K562 (cell line): Measurements from ENCODE around the gene GTPBP1. TPM values are rescaled to one million over a fixed set of nuclear protein-coding genes. Genes with fewer than 3 reads are reported as not detected.

ENCODE experiments used
- ATAC-seq: fragments of 200-7000 bp; cut with Tn5 transposase; 3 replicates; pipeline ENCODE4 v1.9.1; 2020; ENCODE audit warnings: moderate library complexity
- BruUV-seq: library from RNA; stranded (reverse); fragments of 400-500 nt; replicated peaks from 2 replicates; lab custom pipeline; 2021; lab: Mats Ljungman, UMichigan
- CTCF ChIA-PET: fragments of 300-600 bp; formaldehyde crosslinking; extraction: SDS; loops from one replicate; lab custom pipeline; 2021; ENCODE audit warnings: low intra/inter-chr PET ratio; lab: Yijun Ruan, JAX
- POLR2A ChIA-PET: fragments of 300-600, 350-650 bp; sonication (Branson Sonifier 250); formaldehyde crosslinking; extraction: SDS; loops from one replicate; lab custom pipeline; 2021; ENCODE audit warnings: antibody characterized with exemption, inconsistent platforms; lab: Yijun Ruan, JAX
- DNase-seq, 4 experiments: peaks; one replicate each; pipeline versions ENCODE4 v3.0.0 to v3.0.0-alpha.2; 2011 to 2018; ENCODE audit warnings: low spot score in 3 of 4, mixed read lengths in 3 of 4; ENCODE audit errors: extremely low read depth in 1 of 4
- FAIRE-seq: peaks from 2 replicates; lab custom pipeline; 2011; peaks lifted over from hg19 to GRCh38; lab: Jason Lieb, UNC
- H2AFZ ChIP-seq: 2 replicates; pipeline ENCODE4 v1.6.0; 2011; ENCODE audit warnings: low read depth, low read length, control low read depth, inconsistent platforms
- H3K27ac ChIP-seq: fragments of 200-600 bp; 3 replicates; pipeline ENCODE4 v1.8.0; 2011; ENCODE audit warnings: low read depth, mild to moderate bottlenecking, control low read depth, inconsistent platforms, low read length, moderate library complexity, mixed read lengths; ENCODE audit errors: extremely low read depth
- H3K27me3 ChIP-seq, 2 experiments: fragments of 300-600 bp in 1 of 2; 2 replicates in 1 of 2; 3 replicates in 1 of 2; pipeline versions ENCODE4 v1.6.0 to v1.8.0; 2011; ENCODE audit warnings: inconsistent platforms in 2 of 2, low read length in 2 of 2, mild to moderate bottlenecking in 1 of 2, mixed read lengths in 1 of 2, moderate library complexity in 1 of 2; ENCODE audit not compliant: control insufficient read depth in 2 of 2, insufficient read depth in 2 of 2
- H3K36me3 ChIP-seq: fragments of 300-600 bp; 3 replicates; pipeline ENCODE4 v1.8.0; 2011; ENCODE audit warnings: mild to moderate bottlenecking, low read length, inconsistent platforms; ENCODE audit not compliant: control insufficient read depth, insufficient read depth
- H3K4me1 ChIP-seq, 2 experiments: fragments of 200-600 bp in 1 of 2; replicated peaks in 1 of 2; 2 replicates in 1 of 2; 3 replicates in 1 of 2; pipeline versions ENCODE4 v1.5.1 to v1.8.0; 2011; ENCODE audit warnings: inconsistent platforms in 2 of 2, low read length in 2 of 2, mild to moderate bottlenecking in 1 of 2, mixed read lengths in 1 of 2, moderate library complexity in 1 of 2; ENCODE audit not compliant: control insufficient read depth in 2 of 2, insufficient read depth in 2 of 2
- H3K4me2 ChIP-seq: 2 replicates; pipeline ENCODE4 v1.6.1; 2011; ENCODE audit warnings: low read length, control low read depth, inconsistent platforms, mixed read lengths; ENCODE audit not compliant: insufficient read depth
- H3K4me3 ChIP-seq: fragments of 200-600 bp; sonication (generic), shearing (Covaris generic); 2 replicates; pipeline ENCODE4 v1.5.1; 2016; ENCODE audit warnings: control low read depth, inconsistent platforms
- H3K79me2 ChIP-seq: fragments of 200-600 bp; 3 replicates; pipeline ENCODE4 v1.8.0; 2011; ENCODE audit warnings: low read length, inconsistent platforms; ENCODE audit not compliant: control insufficient read depth, insufficient read depth
- H3K9ac ChIP-seq, 2 experiments: 2 replicates each; pipeline versions ENCODE4 v1.6.0 to v1.6.1; 2011; ENCODE audit warnings: low read depth in 2 of 2, low read length in 2 of 2, control low read depth in 1 of 2, inconsistent platforms in 1 of 2, mild to moderate bottlenecking in 1 of 2, mixed read lengths in 1 of 2; ENCODE audit not compliant: insufficient read depth in 1 of 2
- H3K9me1 ChIP-seq: one replicate; pipeline ENCODE4 v1.6.0; 2011; ENCODE audit warnings: inconsistent platforms, mild to moderate bottlenecking, low read length, moderate library complexity; ENCODE audit not compliant: control insufficient read depth, insufficient read depth
- H3K9me3 ChIP-seq: replicated peaks from 2 replicates; pipeline ENCODE4 v1.5.1; 2011; ENCODE audit warnings: low read depth, low read length, inconsistent platforms; ENCODE audit not compliant: control insufficient read depth, insufficient read depth
- H4K20me1 ChIP-seq: replicated peaks from 2 replicates; pipeline ENCODE4 v1.6.1; 2011; ENCODE audit warnings: low read length, inconsistent platforms, mixed read lengths; ENCODE audit not compliant: control insufficient read depth, insufficient read depth
- FOXP1 ChIP-seq: sonication (generic); formaldehyde crosslinking; IDR thresholded peaks from 2 replicates; pipeline ENCODE4 v1.8.0; 2022; ENCODE audit warnings: mild to moderate bottlenecking, missing genetic modification reagents
- MTA1 ChIP-seq: fragments of 450-650 bp; IDR thresholded peaks from 2 replicates; pipeline ENCODE4 v1.6.1; 2017; ENCODE audit warnings: borderline replicate concordance
- NCOR1 ChIP-seq: fragments of 450-650 bp; IDR thresholded peaks from 2 replicates; pipeline ENCODE4 v1.6.1; 2016; ENCODE audit warnings: mild to moderate bottlenecking, moderate library complexity
- PTBP1 ChIP-seq: fragments of 200-400 bp; formaldehyde crosslinking; IDR thresholded peaks from 2 replicates; pipeline ENCODE4 v1.6.1; 2017; ENCODE audit warnings: low read depth, low read length
- SP2 ChIP-seq: IDR thresholded peaks from 2 replicates; pipeline ENCODE4 v1.6.1; 2011; ENCODE audit warnings: mild to moderate bottlenecking, low read depth, low read length, moderate library complexity; ENCODE audit not compliant: poor library complexity, severe bottlenecking; ENCODE audit errors: extremely low read depth
- ZNF23 ChIP-seq: fragments of 250-450 bp; sonication (Bioruptor Pico); IDR thresholded peaks from 2 replicates; pipeline ENCODE4 v1.4.0; 2020; ENCODE audit warnings: mild to moderate bottlenecking
- ZNF717 ChIP-seq: fragments of 250-450 bp; sonication (Bioruptor Pico); IDR thresholded peaks from 2 replicates; pipeline ENCODE4 v1.5.0; 2021
- WGBS: fragments of 100-300 bp; shearing (Covaris generic); methylation state at CpG from one replicate; pipeline ENCODE4 v1.1.6; 2016; ENCODE audit warnings: low coverage, mixed read lengths; ENCODE audit not compliant: insufficient coverage; ENCODE audit errors: missing lambda C conversion rate; 5-methylcytosine and 5-hydroxymethylcytosine counted together
- in situ Hi-C: fragments of 300-500 bp; cut with MboI; formaldehyde crosslinking; loops from 4 replicates; pipeline ENCODE4 v1.15.0; 2018; ENCODE audit warnings: inconsistent platforms, mixed read lengths
- intact Hi-C: fragments of 100-400 bp; cut with micrococcal nuclease; formaldehyde crosslinking; loops from 2 replicates; pipeline ENCODE4 v1.14.2; 2022
- polyA plus RNA-seq, 8 experiments: library from polyadenylated mRNA; depleted of rRNA in 4 of 8; stranded (reverse) in 5 of 8; unstranded in 3 of 8; fragments of >200 nt; fragmentation: Nextera tagmentation in 2 of 8; fragmentation: Illumina TruSeq in 1 of 8; extraction: Ambion mirVana in 2 of 8; extraction: Trizol in 1 of 8; gene quantifications; 2 replicates each; pipeline versions ENCODE4 v1.2.1 to v1.2.3, GENCODE V29; 2011 to 2014; ENCODE audit warnings: inconsistent platforms in 1 of 8, missing spikeins in 1 of 8
- total RNA-seq, 7 experiments: library from RNA; depleted of rRNA in 6 of 7; stranded (reverse); fragments of >200 nt in 6 of 7; fragmentation: Illumina TruSeq in 2 of 7; extraction: Trizol in 2 of 7; gene quantifications; 2 replicates each; pipeline versions ENCODE4 v1.2.1 to v1.2.3, GENCODE V29; 2011 to 2021; ENCODE audit warnings: low replicate concordance in 1 of 7
- TF ChIP-seq, protein P1 (sequence below): fragments of 200-400 bp; formaldehyde crosslinking; IDR thresholded peaks from 2 replicates; pipeline ENCODE4 v1.6.1; 2017; ENCODE audit warnings: mild to moderate bottlenecking, low read depth, low read length, moderate library complexity

The GTPBP1 gene
- total and polyA plus RNA-seq, 9 of the 15 experiments (the other 6 are each of a cell fraction or from before 2014, with no cell fraction given), result 0.83 to 53.2 (median 23.3) TPM

DNA sequence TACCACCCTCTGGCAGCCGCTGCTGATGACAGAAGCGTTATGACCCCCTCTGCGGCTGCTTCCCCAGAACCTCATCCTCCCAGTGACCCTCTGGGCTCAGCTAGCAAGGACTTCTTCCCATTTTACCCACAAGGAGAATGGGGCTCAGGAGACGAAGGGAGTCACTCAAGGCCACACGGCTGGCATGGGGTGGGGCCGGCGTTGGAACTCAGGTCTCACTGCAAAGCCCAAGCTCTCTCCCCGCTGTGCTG lies 66.8 kb downstream of the GTPBP1 start:
- no TSS peak for BruUV-seq
- no peaks in the 10 kb centered on the region for H3K79me2 ChIP-seq
- H3K36me3 ChIP-seq, result no peaks in the 10 kb centered on the region
- H3K9ac ChIP-seq, result peak overlapping the region in 1 of 2 experiments; percentile 64; a peak in 1 of 4 replicates
- intact Hi-C loops (no loop called here), in situ Hi-C loops (no loop called here)
- no peak overlapping the region for H3K4me2 ChIP-seq
- H3K27me3 ChIP-seq, result no peaks in the 10 kb centered on the region
- peaks cover 0 to 20% of the 10 kb centered on the region in 2 experiments; a peak in 4 of 5 replicates for H3K4me1 ChIP-seq
- DNase-seq (no peak), ATAC-seq (no peak), FAIRE-seq (peak; percentile 29)
- no peaks in the 10 kb centered on the region for H3K9me3 ChIP-seq
- CTCF ChIA-PET, result no interaction called here
- H3K27ac ChIP-seq, result no peak overlapping the region
- H4K20me1 ChIP-seq, result no peaks in the 10 kb centered on the region
- H3K4me3 ChIP-seq, result no peak overlapping the region
- POLR2A ChIA-PET, result no interaction called here
- no peak for TF ChIP-seq ZNF23 (CRISPR knock-in tag)
- TF ChIP-seq, protein P1, sequence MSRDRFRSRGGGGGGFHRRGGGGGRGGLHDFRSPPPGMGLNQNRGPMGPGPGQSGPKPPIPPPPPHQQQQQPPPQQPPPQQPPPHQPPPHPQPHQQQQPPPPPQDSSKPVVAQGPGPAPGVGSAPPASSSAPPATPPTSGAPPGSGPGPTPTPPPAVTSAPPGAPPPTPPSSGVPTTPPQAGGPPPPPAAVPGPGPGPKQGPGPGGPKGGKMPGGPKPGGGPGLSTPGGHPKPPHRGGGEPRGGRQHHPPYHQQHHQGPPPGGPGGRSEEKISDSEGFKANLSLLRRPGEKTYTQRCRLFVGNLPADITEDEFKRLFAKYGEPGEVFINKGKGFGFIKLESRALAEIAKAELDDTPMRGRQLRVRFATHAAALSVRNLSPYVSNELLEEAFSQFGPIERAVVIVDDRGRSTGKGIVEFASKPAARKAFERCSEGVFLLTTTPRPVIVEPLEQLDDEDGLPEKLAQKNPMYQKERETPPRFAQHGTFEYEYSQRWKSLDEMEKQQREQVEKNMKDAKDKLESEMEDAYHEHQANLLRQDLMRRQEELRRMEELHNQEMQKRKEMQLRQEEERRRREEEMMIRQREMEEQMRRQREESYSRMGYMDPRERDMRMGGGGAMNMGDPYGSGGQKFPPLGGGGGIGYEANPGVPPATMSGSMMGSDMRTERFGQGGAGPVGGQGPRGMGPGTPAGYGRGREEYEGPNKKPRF, result no peak
- TF ChIP-seq MTA1, result no peak
- no peak for TF ChIP-seq PTBP1
- no peak for TF ChIP-seq NCOR1
- TF ChIP-seq ZNF717 (CRISPR knock-in tag), result no peak
- no peak for TF ChIP-seq SP2
- no peak for TF ChIP-seq FOXP1 (CRISPR knock-in tag)
- H2AFZ ChIP-seq, result peak overlapping the region; percentile 77
- H3K9me1 ChIP-seq, result no peaks in the 10 kb centered on the region
- WGBS, result 58% methylated on average over 6 of the region's 8 CpGs
